Esophagus (tissue), 2 donors: ENCODE results near the gene GMEB2. TPM values are rescaled to one million over a fixed set of nuclear protein-coding genes. Genes with fewer than 3 reads are reported as not detected.
"Not testable (repeated sequence)": the region's sequence is repeated elsewhere in the genome, so short reads cannot be mapped to it uniquely, and the experiment has no call there.

Experiments
- H3K27ac ChIP-seq, 2 donors: one replicate each; pipeline ENCODE4 v1.5.1; 2013; ENCODE audit warnings: low read depth in 2 of 2, mild to moderate bottlenecking in 2 of 2, inconsistent platforms in 1 of 2, low read length in 1 of 2, moderate library complexity in 1 of 2
- H3K27me3 ChIP-seq, 2 donors: one replicate each; pipeline ENCODE4 v1.6.1; 2013; ENCODE audit warnings: low read length in 2 of 2, control low read depth in 1 of 2, mild to moderate bottlenecking in 1 of 2; ENCODE audit not compliant: insufficient read depth in 2 of 2, control insufficient read depth in 1 of 2
- H3K36me3 ChIP-seq, 2 donors: one replicate each; pipeline ENCODE4 v1.6.1; 2013; ENCODE audit warnings: low read length in 1 of 2; ENCODE audit not compliant: control insufficient read depth in 2 of 2, insufficient read depth in 2 of 2
- H3K4me1 ChIP-seq, 2 donors: one replicate each; pipeline ENCODE4 v1.6.1; 2013; ENCODE audit warnings: low read length in 1 of 2; ENCODE audit not compliant: control insufficient read depth in 2 of 2, insufficient read depth in 2 of 2
- H3K4me3 ChIP-seq, 2 donors: one replicate each; pipeline ENCODE4 v1.5.1; 2013; ENCODE audit warnings: low read length in 2 of 2, mild to moderate bottlenecking in 2 of 2, low read depth in 1 of 2, moderate library complexity in 1 of 2
- H3K9me3 ChIP-seq, 2 donors: one replicate each; pipeline ENCODE4 v1.6.1; 2013; ENCODE audit warnings: mild to moderate bottlenecking in 2 of 2, low read depth in 1 of 2, low read length in 1 of 2, moderate library complexity in 1 of 2; ENCODE audit not compliant: control insufficient read depth in 2 of 2, insufficient read depth in 1 of 2
- WGBS, 2 donors: extraction: QIAGEN DNeasy Blood & Tissue Kit; methylation state at CpG; one replicate each; pipeline ENCODE4 v1.1.7; 2013; 5-methylcytosine and 5-hydroxymethylcytosine counted together
- polyA plus RNA-seq, 2 donors: library from polyadenylated mRNA; stranded (reverse); fragments of 200-250 nt; gene quantifications; one replicate each; pipeline ENCODE4 v1.2.3, GENCODE V29; 2013
- donor health status: healthy with polysubstance abuse.
- donor health status: Bipolar disorder and iron deficiency.

Gene GMEB2
- polyA plus RNA-seq, 2 donors = 7.6 to 8.8 TPM

- peaks cover 8 to 53% of the 10 kb centered on the region in 2 donors for H3K36me3 ChIP-seq
Measured at GRCh38 chr20:63564036-63564810, 62.7 kb downstream of the GMEB2 start.

GRCh38 chr20:63563225-63563935 lies 63.5 kb downstream of the GMEB2 start:
- peaks cover 0 to 4% of the 10 kb centered on the region in 2 donors for H3K4me1 ChIP-seq
- no peaks in the 10 kb centered on the region for H3K27me3 ChIP-seq
- 93 to 95% methylated on average over 55 of the region's 55 CpGs for WGBS, 2 donors
- no peak overlapping the region for H3K4me3 ChIP-seq
- no peak overlapping the region for H3K27ac ChIP-seq
- H3K36me3 ChIP-seq = peaks cover 8 to 53% of the 10 kb centered on the region in 2 donors
- H3K9me3 ChIP-seq = peaks cover 0 to 3% of the 10 kb centered on the region in 2 donors

More at GRCh38 chr20:63564036-63564810, 62.7 kb downstream of the GMEB2 start:
- Histone ChIP-seq H3K27me3 (no peaks in the 10 kb centered on the region), H3K27ac (no peak overlapping the region), H3K9me3 (peaks cover 0 to 3% of the 10 kb centered on the region in 2 donors), H3K4me1 (peaks cover 0 to 4% of the 10 kb centered on the region in 2 donors), H3K4me3 (no peak overlapping the region)
- 95 to 96% methylated on average over 61 to 62 of the region's 62 CpGs for WGBS, 2 donors

GRCh38 chr20:63562461-63563224 lies 64.3 kb downstream of the GMEB2 start:
- peaks cover 8 to 53% of the 10 kb centered on the region in 2 donors for H3K36me3 ChIP-seq
- WGBS, 2 donors = 94 to 95% methylated on average over 54 of the region's 54 CpGs
- H3K9me3 ChIP-seq = peaks cover 0 to 3% of the 10 kb centered on the region in 2 donors
- H3K4me1 ChIP-seq = peaks cover 0 to 4% of the 10 kb centered on the region in 2 donors
- H3K27me3 ChIP-seq = no peaks in the 10 kb centered on the region
- no peak overlapping the region for H3K4me3 ChIP-seq
- H3K27ac ChIP-seq = no peak overlapping the region

GRCh38 chr20:63561624-63562396 lies 65.1 kb downstream of the GMEB2 start:
- peaks cover 8 to 53% of the 10 kb centered on the region in 2 donors for H3K36me3 ChIP-seq
- peaks cover 0 to under 1% of the 10 kb centered on the region in 2 donors for H3K4me1 ChIP-seq
- WGBS, 2 donors = 88 to 90% methylated on average over 31 to 36 of the region's 36 CpGs
- H3K27me3 ChIP-seq = no peaks in the 10 kb centered on the region
- H3K4me3 ChIP-seq = no peak overlapping the region
- H3K9me3 ChIP-seq = peaks cover 0 to 3% of the 10 kb centered on the region in 2 donors
- no peak overlapping the region for H3K27ac ChIP-seq

- H3K4me1 ChIP-seq = no peaks in the 10 kb centered on the region
- no peaks in the 10 kb centered on the region for H3K27me3 ChIP-seq
- H3K36me3 ChIP-seq = peaks cover 8 to 53% of the 10 kb centered on the region in 2 donors
- peaks cover 0 to 2% of the 10 kb centered on the region in 2 donors for H3K9me3 ChIP-seq
- H3K4me3 ChIP-seq = no peak overlapping the region
- H3K27ac ChIP-seq = no peak overlapping the region
- WGBS, 2 donors = 94% methylated on average over 26 of the region's 26 CpGs
Measured at GRCh38 chr20:63560856-63561609, 65.9 kb downstream of the GMEB2 start.

GRCh38 chr20:63560333-63560805 lies 66.5 kb downstream of the GMEB2 start:
- Histone ChIP-seq H3K36me3 (peaks cover 8 to 52% of the 10 kb centered on the region in 2 donors), H3K4me1 (no peaks in the 10 kb centered on the region), H3K27me3 (no peaks in the 10 kb centered on the region), H3K27ac (no peak overlapping the region), H3K9me3 (no peaks in the 10 kb centered on the region), H3K4me3 (no peak overlapping the region)
- 95 to 97% methylated on average over 16 of the region's 16 CpGs for WGBS, 2 donors

GRCh38 chr20:63559485-63560332 lies 67.2 kb downstream of the GMEB2 start:
- H3K27me3 ChIP-seq, H3K4me1 ChIP-seq, H3K27ac ChIP-seq, H3K4me3 ChIP-seq, H3K9me3 ChIP-seq: not testable (repeated sequence)
- 93 to 97% methylated on average over 28 to 30 of the region's 31 CpGs for WGBS, 2 donors
- peaks cover 8 to 45% of the 10 kb centered on the region in 2 donors for H3K36me3 ChIP-seq
